WTC11 (cell line): Measurements from ENCODE around the gene TBCCD1. TPM values are rescaled to one million over a fixed set of nuclear protein-coding genes. Genes with fewer than 3 reads are reported as not detected.

Source experiments
- ATAC-seq: fragments of 200-7000 bp; cut with Tn5 transposase; 2 replicates; pipeline ENCODE4 v1.10.0; 2021; ENCODE audit warnings: mild to moderate bottlenecking, moderate library complexity
- CTCF ChIA-PET: fragments of 300-600 bp; sonication (Branson Sonifier 250); formaldehyde crosslinking; loops from one replicate; lab custom pipeline; 2021; ENCODE audit warnings: antibody characterized with exemption; lab: Charles Lee
- POLR2A ChIA-PET: fragments of 350-600 bp; sonication (Branson Sonifier 250); formaldehyde crosslinking; loops from one replicate; lab custom pipeline; 2021; ENCODE audit warnings: antibody characterized with exemption; lab: Charles Lee
- DNase-seq: peaks from one replicate; pipeline ENCODE4 v3.0.0; 2021; ENCODE audit warnings: low spot score
- H3K27ac Mint-ChIP-seq: 2 replicates; pipeline ENCODE4 v1.8.0; 2021; ENCODE audit warnings: mixed read lengths
- H3K27me3 Mint-ChIP-seq: 2 replicates; pipeline ENCODE4 v1.8.0; 2021; ENCODE audit warnings: low read depth, mild to moderate bottlenecking, moderate library complexity, mixed read lengths
- H3K36me3 Mint-ChIP-seq: 2 replicates; pipeline ENCODE4 v1.8.0; 2021; ENCODE audit warnings: mixed read lengths
- H3K4me1 Mint-ChIP-seq: 2 replicates; pipeline ENCODE4 v1.8.0; 2022; ENCODE audit warnings: mixed read lengths
- H3K4me3 Mint-ChIP-seq: 2 replicates; pipeline ENCODE4 v1.8.0; 2021; ENCODE audit warnings: mild to moderate bottlenecking, moderate library complexity, mixed read lengths
- H3K9me3 Mint-ChIP-seq: 2 replicates; pipeline ENCODE4 v1.8.0; 2021; ENCODE audit warnings: mixed read lengths
- CREB1 ChIP-seq: sonication (generic); formaldehyde crosslinking; IDR thresholded peaks from 2 replicates; pipeline ENCODE4 v1.8.0; 2023; ENCODE audit warnings: mild to moderate bottlenecking, missing genetic modification reagents
- CREM ChIP-seq: sonication (generic); formaldehyde crosslinking; IDR thresholded peaks from 2 replicates; pipeline ENCODE4 v1.8.1; 2022; ENCODE audit warnings: mild to moderate bottlenecking, missing genetic modification reagents, moderate library complexity
- ELF4 ChIP-seq: sonication (generic); formaldehyde crosslinking; IDR thresholded peaks from 2 replicates; pipeline ENCODE4 v1.8.1; 2022; ENCODE audit warnings: low read depth, mild to moderate bottlenecking, moderate library complexity, missing genetic modification reagents
- EMX1 ChIP-seq: fragments of 250-450 bp; sonication (Bioruptor Pico); IDR thresholded peaks from 2 replicates; pipeline ENCODE4 v1.8.0; 2021; ENCODE audit warnings: mild to moderate bottlenecking
- ESRRA ChIP-seq: sonication (generic); formaldehyde crosslinking; IDR thresholded peaks from 2 replicates; pipeline ENCODE4 v1.8.1; 2022; ENCODE audit warnings: mild to moderate bottlenecking, missing genetic modification reagents, borderline replicate concordance
- GABPB1 ChIP-seq: sonication (generic); formaldehyde crosslinking; IDR thresholded peaks from 2 replicates; pipeline ENCODE4 v1.8.1; 2023; ENCODE audit warnings: mild to moderate bottlenecking, missing genetic modification reagents
- JUN ChIP-seq: sonication (generic); formaldehyde crosslinking; IDR thresholded peaks from 2 replicates; pipeline ENCODE4 v1.8.0; 2023; ENCODE audit warnings: mild to moderate bottlenecking, missing genetic modification reagents
- MXD4 ChIP-seq: fragments of 250-450 bp; sonication (Bioruptor Pico); IDR thresholded peaks from 2 replicates; pipeline ENCODE4 v1.8.0; 2021; ENCODE audit warnings: mild to moderate bottlenecking, moderate library complexity, borderline replicate concordance
- NFYB ChIP-seq: sonication (generic); formaldehyde crosslinking; conservative IDR thresholded peaks from 2 replicates; pipeline ENCODE4 v1.8.0; 2022; ENCODE audit warnings: low read depth, missing genetic modification reagents
- NR1H2 ChIP-seq: sonication (generic); formaldehyde crosslinking; IDR thresholded peaks from 2 replicates; pipeline ENCODE4 v1.9.0; 2021; ENCODE audit warnings: mild to moderate bottlenecking, moderate library complexity, missing genetic modification reagents
- RELA ChIP-seq: sonication (generic); formaldehyde crosslinking; IDR thresholded peaks from 2 replicates; pipeline ENCODE4 v1.8.1; 2022; ENCODE audit warnings: missing genetic modification reagents, mild to moderate bottlenecking, borderline replicate concordance
- SMAD3 ChIP-seq: sonication (generic); formaldehyde crosslinking; IDR thresholded peaks from 2 replicates; pipeline ENCODE4 v1.8.0; 2022; ENCODE audit warnings: missing genetic modification reagents, mild to moderate bottlenecking, borderline replicate concordance
- SMAD4 ChIP-seq: sonication (generic); formaldehyde crosslinking; IDR thresholded peaks from 2 replicates; pipeline ENCODE4 v1.8.0; 2022; ENCODE audit warnings: mild to moderate bottlenecking, missing genetic modification reagents
- SP1 ChIP-seq: sonication (generic); formaldehyde crosslinking; conservative IDR thresholded peaks from 2 replicates; pipeline ENCODE4 v1.8.1; 2022; ENCODE audit warnings: missing genetic modification reagents
- TCF7 ChIP-seq: sonication (generic); formaldehyde crosslinking; IDR thresholded peaks from 2 replicates; pipeline ENCODE4 v1.8.0; 2022; ENCODE audit warnings: mild to moderate bottlenecking, low read depth, missing genetic modification reagents, moderate library complexity
- total RNA-seq: library from RNA; stranded (reverse); gene quantifications from 3 replicates; pipeline ENCODE4 v1.2.3, GENCODE V29; 2021
- TF ChIP-seq, protein P1 (sequence below): sonication (generic); formaldehyde crosslinking; IDR thresholded peaks from 2 replicates; pipeline ENCODE4 v1.8.0; 2023; ENCODE audit warnings: mild to moderate bottlenecking, missing genetic modification reagents
- TF ChIP-seq, protein P2 (sequence below): sonication (generic); formaldehyde crosslinking; IDR thresholded peaks from 2 replicates; pipeline ENCODE4 v1.8.1; 2023; ENCODE audit warnings: mild to moderate bottlenecking, moderate library complexity, missing genetic modification reagents
- TF ChIP-seq, protein P3 (sequence below): sonication (generic); formaldehyde crosslinking; IDR thresholded peaks from 2 replicates; pipeline ENCODE4 v1.8.1; 2023; ENCODE audit warnings: mild to moderate bottlenecking, missing genetic modification reagents, borderline replicate concordance
- TF ChIP-seq, protein P4 (sequence below): sonication (generic); formaldehyde crosslinking; IDR thresholded peaks from 2 replicates; pipeline ENCODE4 v1.8.0; 2022; ENCODE audit warnings: mild to moderate bottlenecking, missing genetic modification reagents

TBCCD1 gene
- total RNA-seq, 1 experiment from 2014 or later = 10.6 TPM

DNA sequence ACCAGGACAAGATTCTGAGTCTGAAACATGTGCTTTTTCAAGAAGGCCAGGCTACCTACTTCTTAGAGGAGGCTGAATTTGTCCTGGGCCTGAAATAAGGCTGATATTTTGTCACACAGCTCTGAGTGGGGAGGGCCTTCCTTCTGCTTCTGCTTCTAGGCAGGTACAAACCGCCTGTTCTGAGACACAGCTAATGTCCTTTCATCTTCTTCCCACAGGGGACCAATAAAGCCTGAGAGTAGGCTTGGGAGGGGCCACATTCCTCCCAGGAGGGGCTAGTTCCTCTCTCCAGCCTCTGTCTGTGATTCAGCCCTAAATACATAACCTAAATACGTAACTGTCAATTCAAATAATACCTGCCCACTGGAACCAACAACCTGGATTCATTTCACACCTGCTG, 57.7 kb downstream of the TBCCD1 start:
- TF ChIP-seq CREM (CRISPR knock-in tag) = no peak
- Mint-ChIP-seq H3K9me3 (no peaks in the 10 kb centered on the region), H3K27me3 (peaks cover 2% of the 10 kb centered on the region; the same call in 1 of the 2 replicates), H3K36me3 (no peaks in the 10 kb centered on the region), H3K4me1 (peaks cover 5% of the 10 kb centered on the region; the same call in 1 of the 2 replicates), H3K27ac (no peak overlapping the region), H3K4me3 (no peak overlapping the region)
- ATAC-seq (no peak; the same call in 1 of the 2 replicates), DNase-seq (no peak)
- POLR2A ChIA-PET = no interaction called here
- CTCF ChIA-PET = no interaction called here

DNA sequence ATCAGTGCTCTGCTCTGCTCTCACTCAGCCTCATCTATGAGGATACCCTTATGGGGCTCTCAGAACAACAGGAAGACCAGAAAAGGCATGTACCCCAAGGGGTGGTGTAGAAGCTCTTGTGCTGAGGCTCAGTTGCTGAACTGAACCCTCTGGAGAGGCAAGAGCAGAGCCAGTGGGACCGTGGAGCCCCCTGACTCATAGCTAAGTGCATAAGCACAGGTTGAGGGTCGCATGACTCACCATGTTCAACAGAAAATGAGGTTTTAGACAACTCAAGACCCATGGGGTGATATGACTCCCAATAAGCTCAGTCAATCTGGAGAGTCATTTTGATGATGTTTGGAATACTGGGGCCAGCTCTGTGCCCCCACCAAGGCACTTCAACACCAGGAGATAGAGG, 60.3 kb downstream of the TBCCD1 start:
- CTCF ChIA-PET = no interaction called here

DNA sequence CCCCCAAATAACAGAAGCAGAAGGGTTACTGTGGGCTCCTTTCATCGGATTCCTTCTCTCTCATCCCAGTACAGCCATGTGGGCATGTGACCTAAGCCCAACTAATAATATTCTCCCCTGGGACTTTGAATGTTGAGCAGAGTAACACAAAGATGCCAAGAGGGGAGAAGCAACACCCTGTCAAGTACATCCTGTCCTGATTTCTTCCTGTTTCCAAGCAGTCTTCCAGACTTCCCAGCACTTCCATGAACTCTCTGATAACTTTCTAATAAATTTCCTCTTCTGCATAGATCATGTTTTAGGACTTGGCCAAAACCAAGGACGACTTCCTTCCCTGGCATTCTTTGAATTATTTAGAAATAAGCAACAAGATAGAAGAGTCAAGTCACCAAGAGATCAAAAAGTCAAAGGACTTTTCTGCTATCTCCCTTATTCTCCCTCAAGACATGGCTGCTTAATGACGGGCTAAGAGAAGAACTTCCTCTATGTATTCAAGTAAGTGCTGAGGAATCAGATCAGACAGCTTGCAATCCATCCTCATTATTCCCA, 60.9 kb downstream of the TBCCD1 start:
- TF ChIP-seq NFYB (CRISPR knock-in tag) (no peak), EMX1 (CRISPR knock-in tag) (no peak), MXD4 (no peak), SP1 (CRISPR knock-in tag) (no peak), ESRRA (CRISPR knock-in tag) (no peak), NR1H2 (CRISPR knock-in tag) (no peak)
- TF ChIP-seq, protein P1, sequence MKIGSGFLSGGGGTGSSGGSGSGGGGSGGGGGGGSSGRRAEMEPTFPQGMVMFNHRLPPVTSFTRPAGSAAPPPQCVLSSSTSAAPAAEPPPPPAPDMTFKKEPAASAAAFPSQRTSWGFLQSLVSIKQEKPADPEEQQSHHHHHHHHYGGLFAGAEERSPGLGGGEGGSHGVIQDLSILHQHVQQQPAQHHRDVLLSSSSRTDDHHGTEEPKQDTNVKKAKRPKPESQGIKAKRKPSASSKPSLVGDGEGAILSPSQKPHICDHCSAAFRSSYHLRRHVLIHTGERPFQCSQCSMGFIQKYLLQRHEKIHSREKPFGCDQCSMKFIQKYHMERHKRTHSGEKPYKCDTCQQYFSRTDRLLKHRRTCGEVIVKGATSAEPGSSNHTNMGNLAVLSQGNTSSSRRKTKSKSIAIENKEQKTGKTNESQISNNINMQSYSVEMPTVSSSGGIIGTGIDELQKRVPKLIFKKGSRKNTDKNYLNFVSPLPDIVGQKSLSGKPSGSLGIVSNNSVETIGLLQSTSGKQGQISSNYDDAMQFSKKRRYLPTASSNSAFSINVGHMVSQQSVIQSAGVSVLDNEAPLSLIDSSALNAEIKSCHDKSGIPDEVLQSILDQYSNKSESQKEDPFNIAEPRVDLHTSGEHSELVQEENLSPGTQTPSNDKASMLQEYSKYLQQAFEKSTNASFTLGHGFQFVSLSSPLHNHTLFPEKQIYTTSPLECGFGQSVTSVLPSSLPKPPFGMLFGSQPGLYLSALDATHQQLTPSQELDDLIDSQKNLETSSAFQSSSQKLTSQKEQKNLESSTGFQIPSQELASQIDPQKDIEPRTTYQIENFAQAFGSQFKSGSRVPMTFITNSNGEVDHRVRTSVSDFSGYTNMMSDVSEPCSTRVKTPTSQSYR (CRISPR knock-in tag) = no peak
- Mint-ChIP-seq H3K4me1 (peaks cover 13% of the 10 kb centered on the region), H3K27me3 (no peaks in the 10 kb centered on the region), H3K36me3 (no peaks in the 10 kb centered on the region), H3K4me3 (no peak overlapping the region), H3K27ac (no peak overlapping the region), H3K9me3 (no peaks in the 10 kb centered on the region)
- POLR2A ChIA-PET = no interaction called here
- no peak for DNase-seq
- no peak for ATAC-seq
- CTCF ChIA-PET = no interaction called here

More for the DNA sequence above, 60.3 kb downstream of the TBCCD1 start:
- no peak for TF ChIP-seq SMAD4
- TF ChIP-seq, protein P2, sequence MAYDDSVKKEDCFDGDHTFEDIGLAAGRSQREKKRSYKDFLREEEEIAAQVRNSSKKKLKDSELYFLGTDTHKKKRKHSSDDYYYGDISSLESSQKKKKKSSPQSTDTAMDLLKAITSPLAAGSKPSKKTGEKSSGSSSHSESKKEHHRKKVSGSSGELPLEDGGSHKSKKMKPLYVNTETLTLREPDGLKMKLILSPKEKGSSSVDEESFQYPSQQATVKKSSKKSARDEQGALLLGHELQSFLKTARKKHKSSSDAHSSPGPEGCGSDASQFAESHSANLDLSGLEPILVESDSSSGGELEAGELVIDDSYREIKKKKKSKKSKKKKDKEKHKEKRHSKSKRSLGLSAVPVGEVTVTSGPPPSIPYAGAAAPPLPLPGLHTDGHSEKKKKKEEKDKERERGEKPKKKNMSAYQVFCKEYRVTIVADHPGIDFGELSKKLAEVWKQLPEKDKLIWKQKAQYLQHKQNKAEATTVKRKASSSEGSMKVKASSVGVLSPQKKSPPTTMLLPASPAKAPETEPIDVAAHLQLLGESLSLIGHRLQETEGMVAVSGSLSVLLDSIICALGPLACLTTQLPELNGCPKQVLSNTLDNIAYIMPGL (CRISPR knock-in tag) = no peak
- TF ChIP-seq ELF4 (CRISPR knock-in tag) = no peak
- TF ChIP-seq MXD4 = no peak
- no peak for TF ChIP-seq GABPB1 (CRISPR knock-in tag)
- TF ChIP-seq, all 79 proteins: peak for 0
- H3K36me3 Mint-ChIP-seq = no peaks in the 10 kb centered on the region
- H3K27ac Mint-ChIP-seq = no peak overlapping the region
- H3K4me1 Mint-ChIP-seq = peaks cover 13% of the 10 kb centered on the region
- no peak for DNase-seq
- H3K27me3 Mint-ChIP-seq = peaks cover 2% of the 10 kb centered on the region; the same call in 1 of the 2 replicates
- H3K4me3 Mint-ChIP-seq = no peak overlapping the region
- POLR2A ChIA-PET = no interaction called here
- H3K9me3 Mint-ChIP-seq = no peaks in the 10 kb centered on the region
- ATAC-seq = no peak

DNA sequence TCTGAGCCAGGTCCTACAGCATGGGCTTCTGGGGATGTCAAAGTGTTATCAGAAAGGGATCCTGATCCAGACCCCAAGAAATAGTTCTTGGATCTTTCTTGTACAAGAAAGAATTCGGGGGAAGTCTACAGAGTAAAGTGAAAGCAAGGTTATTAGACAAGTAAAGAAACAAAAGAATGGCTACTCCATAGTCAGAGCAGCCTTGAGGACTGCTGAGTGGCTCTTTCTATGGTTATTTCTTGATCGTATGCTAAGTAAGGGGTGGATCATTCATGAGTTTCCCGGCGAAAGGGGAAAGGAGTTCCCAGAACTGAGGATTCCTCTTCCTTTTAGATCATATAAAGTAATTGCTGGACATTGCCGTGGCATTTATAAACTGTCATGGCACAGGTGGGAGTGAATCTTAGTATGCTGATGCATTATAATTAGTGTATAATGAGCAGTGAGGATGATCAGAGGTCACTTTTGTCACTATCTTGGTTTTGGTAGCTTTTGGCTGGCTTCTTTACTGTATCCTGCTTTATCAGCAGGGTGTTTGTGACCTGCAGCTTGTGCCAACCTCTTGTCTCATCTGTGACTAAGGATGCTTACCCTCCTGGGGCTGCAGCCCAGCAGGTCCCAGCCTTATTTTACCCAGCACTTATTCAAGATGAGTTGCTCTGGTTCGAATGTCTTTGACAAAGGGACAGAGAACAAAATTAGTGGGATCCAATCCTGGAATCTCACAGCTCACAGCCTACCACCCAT, 64.0 kb downstream of the TBCCD1 start:
- H3K36me3 Mint-ChIP-seq = no peaks in the 10 kb centered on the region
- H3K9me3 Mint-ChIP-seq = peaks cover 12% of the 10 kb centered on the region
- DNase-seq (no peak), ATAC-seq (no peak)
- ChIA-PET POLR2A (no interaction called here), CTCF (interaction anchor here (0.9 to 1.3 kb wide), 4 partner anchors 37 to 242 kb away, joined by 3 to 4 read pairs (median 4); no protein-coding TSS in a partner anchor)
- H3K4me1 Mint-ChIP-seq = peaks cover 13% of the 10 kb centered on the region
- H3K27ac Mint-ChIP-seq = no peak overlapping the region
- H3K4me3 Mint-ChIP-seq = no peak overlapping the region
- H3K27me3 Mint-ChIP-seq = no peaks in the 10 kb centered on the region
- TF ChIP-seq JUN (CRISPR knock-in tag) (no peak), TCF7 (CRISPR knock-in tag) (no peak), RELA (CRISPR knock-in tag) (no peak), CREB1 (CRISPR knock-in tag) (no peak), SMAD3 (CRISPR knock-in tag) (no peak)
- TF ChIP-seq, protein P3, sequence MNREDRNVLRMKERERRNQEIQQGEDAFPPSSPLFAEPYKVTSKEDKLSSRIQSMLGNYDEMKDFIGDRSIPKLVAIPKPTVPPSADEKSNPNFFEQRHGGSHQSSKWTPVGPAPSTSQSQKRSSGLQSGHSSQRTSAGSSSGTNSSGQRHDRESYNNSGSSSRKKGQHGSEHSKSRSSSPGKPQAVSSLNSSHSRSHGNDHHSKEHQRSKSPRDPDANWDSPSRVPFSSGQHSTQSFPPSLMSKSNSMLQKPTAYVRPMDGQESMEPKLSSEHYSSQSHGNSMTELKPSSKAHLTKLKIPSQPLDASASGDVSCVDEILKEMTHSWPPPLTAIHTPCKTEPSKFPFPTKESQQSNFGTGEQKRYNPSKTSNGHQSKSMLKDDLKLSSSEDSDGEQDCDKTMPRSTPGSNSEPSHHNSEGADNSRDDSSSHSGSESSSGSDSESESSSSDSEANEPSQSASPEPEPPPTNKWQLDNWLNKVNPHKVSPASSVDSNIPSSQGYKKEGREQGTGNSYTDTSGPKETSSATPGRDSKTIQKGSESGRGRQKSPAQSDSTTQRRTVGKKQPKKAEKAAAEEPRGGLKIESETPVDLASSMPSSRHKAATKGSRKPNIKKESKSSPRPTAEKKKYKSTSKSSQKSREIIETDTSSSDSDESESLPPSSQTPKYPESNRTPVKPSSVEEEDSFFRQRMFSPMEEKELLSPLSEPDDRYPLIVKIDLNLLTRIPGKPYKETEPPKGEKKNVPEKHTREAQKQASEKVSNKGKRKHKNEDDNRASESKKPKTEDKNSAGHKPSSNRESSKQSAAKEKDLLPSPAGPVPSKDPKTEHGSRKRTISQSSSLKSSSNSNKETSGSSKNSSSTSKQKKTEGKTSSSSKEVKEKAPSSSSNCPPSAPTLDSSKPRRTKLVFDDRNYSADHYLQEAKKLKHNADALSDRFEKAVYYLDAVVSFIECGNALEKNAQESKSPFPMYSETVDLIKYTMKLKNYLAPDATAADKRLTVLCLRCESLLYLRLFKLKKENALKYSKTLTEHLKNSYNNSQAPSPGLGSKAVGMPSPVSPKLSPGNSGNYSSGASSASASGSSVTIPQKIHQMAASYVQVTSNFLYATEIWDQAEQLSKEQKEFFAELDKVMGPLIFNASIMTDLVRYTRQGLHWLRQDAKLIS (CRISPR knock-in tag) = no peak
- TF ChIP-seq, protein P4, sequence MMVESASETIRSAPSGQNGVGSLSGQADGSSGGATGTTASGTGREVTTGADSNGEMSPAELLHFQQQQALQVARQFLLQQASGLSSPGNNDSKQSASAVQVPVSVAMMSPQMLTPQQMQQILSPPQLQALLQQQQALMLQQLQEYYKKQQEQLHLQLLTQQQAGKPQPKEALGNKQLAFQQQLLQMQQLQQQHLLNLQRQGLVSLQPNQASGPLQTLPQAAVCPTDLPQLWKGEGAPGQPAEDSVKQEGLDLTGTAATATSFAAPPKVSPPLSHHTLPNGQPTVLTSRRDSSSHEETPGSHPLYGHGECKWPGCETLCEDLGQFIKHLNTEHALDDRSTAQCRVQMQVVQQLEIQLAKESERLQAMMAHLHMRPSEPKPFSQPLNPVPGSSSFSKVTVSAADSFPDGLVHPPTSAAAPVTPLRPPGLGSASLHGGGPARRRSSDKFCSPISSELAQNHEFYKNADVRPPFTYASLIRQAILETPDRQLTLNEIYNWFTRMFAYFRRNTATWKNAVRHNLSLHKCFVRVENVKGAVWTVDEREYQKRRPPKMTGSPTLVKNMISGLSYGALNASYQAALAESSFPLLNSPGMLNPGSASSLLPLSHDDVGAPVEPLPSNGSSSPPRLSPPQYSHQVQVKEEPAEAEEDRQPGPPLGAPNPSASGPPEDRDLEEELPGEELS (CRISPR knock-in tag) = no peak
